Stimulated activated CD4-positive, alpha-beta T cell treated with anti-CD3 and anti-CD28 coated beads, Interleukin-1b, Interleukin-23, amount 100 ng/mL, for 4 hours (primary cell): ENCODE data around the gene DVL2.

Source experiments
- DNase-seq, 2 donors: peaks; one replicate each; pipeline ENCODE4 v3.0.0-alpha.2; 2020; ENCODE audit warnings: low read depth in 2 of 2

The DVL2 gene

GRCh38 chr17:7219812-7220592 lies 14.3 kb downstream of the DVL2 start, which contains the start of the genes ACADVL and DLG4:
Gene ACADVL (plus strand): TSS chr17:7219938. CDS start chr17:7219985, 47 bp downstream.
Gene DLG4 (minus strand): TSS chr17:7219836.
- peak; percentile 55 to 76 for DNase-seq

- no peak for DNase-seq
Observed at GRCh38 chr17:7219229-7219811, 15.0 kb downstream of the DVL2 start.

DNA sequence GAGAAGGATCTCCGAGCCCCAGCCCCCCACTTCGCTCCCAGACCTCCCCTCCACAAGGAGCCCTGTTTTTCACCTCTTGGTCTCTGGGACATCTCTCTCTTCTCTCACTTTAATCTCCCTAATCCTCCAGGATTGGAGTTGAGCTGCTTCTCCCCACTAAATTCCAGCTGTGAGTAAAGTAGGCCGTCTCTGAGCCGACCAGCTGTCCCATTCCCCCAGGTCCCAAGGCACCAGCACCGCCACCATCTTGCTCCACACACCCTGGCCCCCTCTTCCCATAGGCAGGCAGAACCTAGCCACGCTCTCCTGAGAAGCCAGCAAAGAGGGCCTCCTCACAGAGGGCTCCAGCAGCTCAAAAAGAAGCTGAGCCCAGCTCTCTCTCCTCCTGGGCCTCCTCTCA lies 15.6 kb downstream of the DVL2 start:
- DNase-seq, result no peak

- no peak for DNase-seq
Observed at GRCh38 chr17:7218166-7218565, 16.2 kb downstream of the DVL2 start.

GRCh38 chr17:7217113-7217987 lies 17.0 kb downstream of the DVL2 start:
- no peak for DNase-seq

DNA sequence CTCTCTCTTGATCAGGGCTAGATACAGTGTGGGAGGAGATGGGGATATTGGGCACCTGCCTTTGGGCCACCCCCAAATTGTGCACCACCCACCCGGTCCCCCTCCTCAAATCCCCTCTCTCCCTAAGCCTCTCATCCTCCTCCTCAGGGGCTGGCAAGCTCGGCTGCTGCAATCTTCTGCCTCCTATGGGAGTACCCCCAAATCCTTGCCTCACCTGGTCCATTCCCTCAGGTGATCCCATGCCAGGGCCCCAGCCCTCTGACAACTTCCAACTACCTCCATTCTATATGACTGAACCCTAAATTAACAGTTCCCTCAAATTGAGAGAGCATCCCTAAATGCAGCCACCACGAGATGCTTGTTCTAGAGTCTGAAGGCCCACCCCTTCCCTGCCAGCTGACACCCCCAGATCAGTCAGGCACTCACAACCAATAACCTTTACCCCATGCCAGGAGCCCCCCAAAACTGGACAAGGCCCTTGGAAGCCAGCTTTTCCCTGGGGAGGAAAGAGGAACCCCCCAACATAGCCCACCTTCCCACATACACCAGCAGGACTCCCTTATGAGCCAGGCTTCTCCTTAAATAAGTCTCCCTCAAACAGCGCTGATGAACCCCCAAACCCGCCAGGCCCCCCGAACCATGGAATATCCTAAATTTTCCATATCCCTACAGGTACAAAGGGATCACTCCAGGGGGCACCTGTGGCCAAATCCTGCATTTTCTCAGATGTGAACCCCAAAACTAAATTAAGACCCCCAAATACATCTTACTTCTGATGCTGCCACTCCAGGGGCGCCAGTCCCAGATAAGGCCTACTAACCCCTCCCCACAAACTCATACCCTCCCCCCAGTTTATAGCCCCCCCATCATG lies 17.8 kb downstream of the DVL2 start:
- DNase-seq, result no peak

DNA sequence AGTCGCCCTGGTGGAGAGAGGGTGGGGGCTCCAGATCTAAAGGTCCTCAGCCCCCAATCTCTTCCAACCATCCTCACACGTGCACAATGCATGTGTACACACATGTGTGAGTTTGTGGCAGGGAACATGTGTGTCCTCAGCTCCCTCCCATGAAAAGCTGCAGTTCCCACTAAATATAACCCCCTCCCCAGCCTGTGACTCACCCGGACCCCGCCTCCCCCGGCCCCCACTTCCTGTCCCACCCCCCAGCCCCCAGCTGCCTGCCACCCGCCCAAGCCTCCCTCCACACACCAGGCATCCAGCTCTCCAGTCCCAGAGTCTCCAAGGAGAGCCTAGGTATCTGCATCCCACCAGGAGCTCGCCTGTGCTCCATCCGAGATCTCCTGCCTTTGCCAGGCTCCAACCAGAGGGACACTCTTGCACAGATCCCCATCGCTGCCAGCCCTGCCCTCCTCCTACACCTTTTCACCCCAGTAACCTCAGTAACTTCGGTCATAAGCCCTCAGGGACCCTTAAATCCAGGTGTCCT lies 18.6 kb downstream of the DVL2 start:
- no peak for DNase-seq

DNA sequence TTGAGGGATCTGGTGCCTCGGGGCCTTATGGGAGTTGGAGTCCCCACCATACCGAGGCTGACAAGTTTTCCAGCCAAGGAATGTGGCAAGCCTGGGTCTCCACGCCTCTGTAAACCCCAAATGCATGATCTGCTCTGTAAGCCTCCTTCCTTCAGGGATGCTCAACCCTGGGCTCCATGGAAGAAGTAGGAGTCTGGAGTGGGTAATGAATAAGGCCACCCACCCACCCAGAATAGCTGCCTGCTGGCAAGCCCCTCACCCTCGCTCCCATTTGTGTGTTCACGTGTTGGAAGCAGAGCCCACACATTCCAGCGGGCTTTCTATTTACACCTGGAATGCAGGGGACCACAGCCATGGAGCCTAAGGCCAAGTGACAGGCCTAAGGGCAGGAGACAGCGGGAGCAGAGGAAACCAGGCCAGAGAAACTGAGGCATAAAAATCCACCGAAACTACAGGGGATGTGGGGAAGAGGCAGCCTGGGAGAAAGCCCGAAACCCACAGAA lies 19.1 kb downstream of the DVL2 start:
- DNase-seq, result no peak

- peak; percentile 98 to 99 for DNase-seq
Observed at GRCh38 chr17:7214300-7215135, 19.8 kb downstream of the DVL2 start.

GRCh38 chr17:7213895-7214299 lies 20.4 kb downstream of the DVL2 start:
- DNase-seq, result no peak

DNA sequence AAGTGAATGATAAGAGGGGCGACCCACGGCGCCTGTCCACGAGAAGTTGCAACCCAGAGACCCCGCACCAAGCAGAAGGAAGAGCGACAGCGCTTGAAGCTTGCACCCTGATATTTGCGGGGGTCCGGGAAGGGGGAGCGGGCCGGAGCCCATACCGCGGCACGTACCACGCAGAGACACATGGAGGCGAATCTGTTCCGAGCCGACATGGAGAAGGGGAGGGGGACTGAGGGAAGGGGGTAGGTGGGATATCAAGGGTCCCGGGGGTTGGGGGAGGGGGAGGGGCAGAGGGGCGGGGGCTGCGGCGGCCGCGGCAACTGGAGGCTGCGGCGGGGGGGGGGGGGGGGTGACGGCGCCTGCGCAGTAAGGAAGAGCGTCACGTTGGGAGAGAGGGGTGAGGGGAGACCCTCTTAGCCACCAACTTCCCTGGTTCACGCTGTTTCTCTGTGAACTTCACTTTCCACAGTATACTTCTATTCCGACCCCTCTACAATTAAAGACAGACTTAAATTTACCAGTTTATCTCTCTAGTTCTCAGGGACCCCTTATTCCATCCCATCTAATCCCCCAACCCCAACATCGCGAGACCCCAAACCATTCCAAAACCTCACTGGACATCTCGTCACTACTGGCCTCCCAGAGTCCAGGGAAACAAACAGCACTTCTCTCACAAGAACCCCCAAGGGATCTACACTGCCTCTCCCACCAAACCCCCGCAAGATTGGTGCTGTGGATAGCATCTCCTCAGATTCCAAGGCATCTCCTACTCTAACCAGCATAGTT lies 22.6 kb downstream of the DVL2 start:
- no peak for DNase-seq

DNA sequence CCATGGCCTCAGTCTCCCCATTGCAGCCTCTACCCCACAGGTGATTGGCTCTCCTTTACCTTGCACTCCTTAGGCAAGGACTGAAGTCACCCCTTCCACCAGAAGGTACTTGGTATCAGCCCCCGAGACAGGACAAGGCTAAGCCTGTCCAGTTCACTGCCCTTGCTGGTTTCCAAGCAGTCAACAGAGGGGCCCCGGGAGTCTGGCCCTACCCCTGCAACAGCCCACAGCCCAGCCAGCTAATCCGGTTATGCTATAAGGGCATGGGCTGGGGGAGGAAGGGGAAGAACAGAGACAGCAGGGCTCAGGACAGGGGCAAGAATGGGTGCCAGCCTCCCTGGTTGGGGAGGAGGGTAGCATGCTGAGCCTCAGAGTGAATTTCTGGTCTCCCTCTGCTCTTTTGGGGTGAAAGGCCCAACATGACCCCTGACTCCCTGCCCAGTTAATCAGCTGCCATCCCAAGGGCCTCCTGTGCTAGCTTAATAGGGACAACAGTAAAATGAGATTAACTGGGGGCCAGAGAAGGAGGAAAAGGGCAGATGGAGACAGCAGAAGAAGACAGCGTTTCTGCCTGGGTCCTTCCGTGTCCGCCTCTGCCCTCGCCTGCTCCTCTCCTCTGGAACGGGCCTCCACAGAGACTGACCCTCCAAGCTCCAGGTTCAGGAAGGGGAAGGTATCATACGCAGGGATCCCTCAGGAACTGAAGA lies 25.4 kb downstream of the DVL2 start:
- DNase-seq, result no peak

DNA sequence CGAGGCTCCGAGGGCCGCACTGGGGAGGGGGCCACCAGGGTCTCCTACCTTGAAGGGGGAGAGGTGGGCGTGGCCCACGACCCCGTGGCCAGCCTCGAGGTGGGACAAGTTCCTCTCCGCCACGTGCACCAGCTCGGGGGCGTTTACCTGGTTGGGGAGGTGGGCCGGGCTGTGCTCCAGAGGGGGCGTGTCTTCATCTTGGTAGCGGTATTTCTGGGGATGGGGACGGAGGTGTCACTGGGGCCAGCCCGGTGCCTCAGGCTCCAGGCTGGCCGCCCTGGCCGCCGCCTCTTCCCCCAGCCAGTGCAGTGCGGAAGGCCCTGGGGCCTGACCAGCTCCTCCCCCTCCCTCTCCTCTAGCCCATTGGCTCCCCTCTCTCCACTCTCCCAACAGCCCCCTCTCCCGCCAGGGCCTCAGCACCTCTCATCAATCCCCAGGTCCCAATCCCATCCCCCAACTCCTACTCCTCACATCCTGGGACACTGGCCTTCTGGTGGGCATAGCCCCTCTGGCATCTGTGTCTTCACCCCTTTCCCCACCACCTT lies 26.2 kb downstream of the DVL2 start:
- DNase-seq, result no peak

DNA sequence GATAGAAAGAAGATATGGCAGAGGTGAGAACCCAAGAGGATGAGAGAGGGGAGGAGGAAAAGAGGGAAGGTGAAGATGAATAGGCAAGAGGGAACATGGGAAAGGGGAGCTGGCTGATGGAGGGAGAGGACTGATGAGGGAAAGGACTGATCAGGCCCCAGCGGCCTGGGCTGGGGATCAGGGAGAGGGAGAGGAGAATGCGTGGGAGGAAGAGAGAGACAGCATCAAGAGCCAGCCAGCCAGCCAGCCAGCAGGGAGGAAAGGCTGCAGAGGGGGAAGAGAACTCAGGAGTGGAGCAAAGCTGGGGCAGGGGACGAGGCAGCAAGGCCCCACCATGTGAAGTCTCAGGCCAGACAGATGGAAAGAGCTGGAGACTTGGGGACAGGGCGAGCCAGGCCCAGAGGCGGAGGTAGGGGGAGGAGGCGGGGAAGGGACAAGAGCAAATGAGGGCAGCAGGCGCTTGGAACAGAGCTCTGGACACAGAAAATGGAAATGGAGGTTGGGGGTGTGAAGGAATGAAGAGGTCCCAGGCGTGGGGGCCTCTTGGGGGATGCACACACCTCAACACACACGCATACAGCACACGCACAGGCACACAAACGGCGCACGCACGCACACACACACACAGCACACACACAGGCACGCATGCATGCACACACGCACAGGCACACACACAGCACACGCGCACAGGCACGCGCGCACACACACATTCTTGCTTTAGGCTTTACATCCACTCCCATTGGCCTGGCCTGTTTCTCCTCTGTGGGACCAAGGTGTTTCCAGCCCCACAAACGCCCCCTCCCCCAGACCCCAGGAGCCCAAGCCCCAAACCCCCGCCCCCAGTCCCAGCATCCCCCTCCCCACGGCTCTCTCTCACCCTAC lies 27.0 kb downstream of the DVL2 start:
- DNase-seq, result no peak

DNA sequence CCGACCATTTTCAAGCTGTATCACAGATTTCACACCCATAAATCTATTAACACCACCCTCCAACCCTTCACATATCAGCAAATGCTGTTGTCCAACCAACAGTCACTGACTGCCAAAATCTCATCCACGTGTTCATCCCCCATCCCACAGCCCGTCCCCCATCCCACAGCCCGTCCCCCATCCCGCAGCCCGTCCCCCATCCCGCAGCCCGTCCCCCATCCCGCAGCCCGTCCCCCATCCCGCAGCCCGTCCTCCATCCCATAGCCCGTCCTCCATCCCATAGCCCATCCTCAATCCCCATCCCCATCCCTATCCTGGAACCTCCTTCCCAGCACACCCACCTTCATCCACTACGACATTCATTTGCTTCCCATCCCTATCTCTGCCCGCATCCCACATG lies 28.8 kb downstream of the DVL2 start:
- no peak for DNase-seq

GRCh38 chr17:7204828-7205461 lies 29.4 kb downstream of the DVL2 start:
- DNase-seq, result peak; percentile 76 to 86

DNA sequence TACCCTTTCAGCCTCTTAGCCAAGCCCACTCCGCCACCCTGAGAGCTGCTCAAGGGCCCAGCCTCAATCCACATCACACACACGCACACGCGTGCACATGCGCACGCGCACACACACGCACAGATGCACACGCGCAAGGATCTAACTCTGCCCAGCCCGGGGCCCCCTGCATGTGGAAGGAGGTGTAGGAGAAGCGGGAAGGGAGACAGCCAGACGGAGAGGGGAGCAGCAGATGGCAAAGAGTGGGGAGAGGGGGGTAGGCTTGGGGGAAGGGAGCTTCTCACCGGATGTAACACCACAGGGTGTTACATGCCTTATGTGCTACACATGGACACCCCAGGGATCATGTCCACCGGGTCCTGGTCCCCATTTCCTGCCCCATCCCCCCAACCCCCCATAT lies 30.0 kb downstream of the DVL2 start:
- DNase-seq, result no peak
